Hypothalamus (tissue), 51 donors: ENCODE data around the gene WASF1.
"Not testable (repeated sequence)": the region's sequence is repeated elsewhere in the genome, so short reads cannot be mapped to it uniquely, and the experiment has no call there.

Experiments
- DNase-seq, 51 donors: peaks; one replicate each; lab custom pipeline; 2025; lab: John Stamatoyannopoulos, UW

WASF1 gene

DNA sequence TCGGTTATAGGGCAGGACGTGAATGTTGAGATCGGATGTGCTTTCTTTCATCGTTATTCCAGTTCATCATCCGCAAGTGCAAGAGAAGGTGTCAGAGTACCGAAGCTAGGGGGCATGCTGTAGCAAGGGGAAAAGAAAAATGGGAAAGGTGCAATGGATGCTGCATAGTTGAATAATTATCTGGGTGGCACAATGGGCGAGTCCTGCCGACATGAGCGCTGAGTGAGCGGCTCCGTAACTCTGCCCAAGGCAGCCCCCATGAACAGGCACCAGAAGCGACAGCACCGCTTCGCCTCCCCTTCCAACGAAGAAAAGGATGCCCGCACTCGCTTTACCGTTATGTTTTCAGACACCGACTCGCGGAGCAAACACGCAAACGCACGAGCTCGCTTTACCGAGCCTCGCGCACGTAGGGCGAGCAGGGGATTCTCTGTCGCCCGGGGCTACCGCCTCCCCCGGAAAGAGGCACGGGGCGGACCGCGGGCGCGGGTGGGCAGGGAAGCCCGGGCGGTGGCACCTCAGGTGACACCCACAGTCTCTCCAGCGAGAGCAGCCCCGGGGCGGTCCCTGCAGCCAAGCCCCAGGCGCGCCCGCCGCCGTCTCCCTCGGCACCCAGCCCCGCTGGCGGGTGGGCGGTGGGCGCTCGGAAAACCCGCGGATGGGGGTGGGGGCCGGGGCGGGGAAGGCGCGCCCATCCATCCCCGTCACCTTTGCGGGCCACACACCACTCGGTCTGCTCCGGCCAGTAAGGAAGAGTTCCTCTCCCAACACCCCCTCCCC is 654 bp downstream of the WASF1 start:
- peak in 40 of 51 donors; percentile 14 to 84 (median 38) for DNase-seq

DNA sequence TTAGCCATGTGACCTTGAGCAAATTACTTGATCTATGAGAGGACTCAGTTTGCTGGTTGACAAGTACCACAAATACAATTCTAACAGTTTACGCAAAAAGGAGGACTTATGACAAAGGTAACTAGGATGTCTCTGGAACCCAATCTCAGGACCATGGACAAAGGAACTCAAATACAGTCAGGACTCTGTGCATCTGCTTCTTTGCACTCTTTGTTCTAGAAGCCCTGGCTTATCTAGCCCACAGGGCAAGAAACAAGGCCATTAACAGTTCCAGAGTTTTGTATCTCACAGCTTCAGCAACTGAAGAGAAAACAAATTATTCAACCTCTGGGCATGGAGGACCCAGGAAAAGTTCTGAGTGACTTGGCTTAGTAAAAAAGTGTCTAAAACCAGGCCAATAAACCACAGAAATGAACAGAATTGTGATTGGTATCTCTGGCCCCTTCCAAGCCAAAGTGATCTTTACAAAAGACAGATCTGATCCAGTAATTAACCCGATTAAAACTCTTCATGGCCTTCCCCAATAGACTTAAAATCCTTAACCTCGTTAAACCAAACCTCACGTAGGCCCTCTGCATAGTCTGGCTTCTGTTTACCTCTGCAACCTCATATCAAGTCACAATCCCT is 5.9 kb downstream of the WASF1 start:
- DNase-seq = no peak

DNA sequence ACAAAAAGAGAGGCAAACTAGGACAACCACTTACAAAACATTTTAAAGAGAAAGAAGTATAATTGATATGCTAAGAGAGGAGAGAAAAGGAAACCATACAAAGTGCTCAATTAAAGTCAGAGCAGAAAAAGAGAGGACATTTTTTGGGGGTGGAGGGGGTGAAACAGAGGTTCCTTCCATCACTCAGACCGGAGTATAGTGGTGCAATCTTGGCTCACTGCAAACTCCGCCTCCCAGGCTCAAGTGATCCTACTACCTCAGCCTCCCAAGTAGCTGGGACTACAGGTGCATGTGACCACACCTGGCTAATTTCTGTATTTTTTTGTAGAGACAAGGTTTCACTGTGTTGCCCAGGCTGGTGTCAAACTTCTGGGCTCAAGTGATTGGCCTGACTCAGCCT is 9.4 kb downstream of the WASF1 start:
- DNase-seq = no peak

DNA sequence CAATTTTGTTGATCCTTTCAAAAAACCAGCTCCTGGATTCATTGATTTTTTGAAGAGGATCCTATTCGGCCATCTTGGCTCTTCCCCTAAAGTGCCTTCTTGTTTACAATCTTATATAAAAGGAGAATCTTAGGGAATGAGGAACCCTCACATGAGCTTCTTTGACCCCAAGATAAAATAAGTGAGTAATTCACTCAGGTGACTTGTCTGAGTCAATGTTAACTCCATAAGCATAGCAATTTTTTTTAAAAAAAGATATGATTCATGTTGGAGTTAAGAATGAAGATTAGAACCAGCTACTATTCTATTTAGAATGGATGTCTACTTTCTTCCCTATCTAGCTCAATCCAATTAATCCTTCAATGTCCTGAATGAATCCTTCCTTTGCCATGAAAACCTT is 21.0 kb downstream of the WASF1 start:
- no peak for DNase-seq

DNA sequence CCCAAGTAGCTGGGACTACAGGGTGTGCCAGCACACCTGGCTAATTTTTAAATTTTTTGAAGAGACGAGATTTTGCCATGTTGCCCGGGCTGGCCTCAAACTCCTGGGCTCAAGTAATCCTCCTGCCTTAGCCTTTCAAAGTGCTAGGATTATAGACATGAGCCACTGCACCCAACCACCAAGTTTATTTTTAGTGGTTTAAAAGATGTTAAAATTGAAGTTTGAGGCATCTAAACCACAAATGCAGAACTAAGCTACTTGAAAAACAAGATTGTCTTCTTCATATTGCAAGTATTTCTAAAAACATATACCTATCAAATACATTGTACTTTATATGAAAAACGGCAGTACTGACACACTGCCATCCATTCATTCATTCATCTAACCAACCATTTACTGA is 31.6 kb downstream of the WASF1 start:
- DNase-seq = no peak

DNA sequence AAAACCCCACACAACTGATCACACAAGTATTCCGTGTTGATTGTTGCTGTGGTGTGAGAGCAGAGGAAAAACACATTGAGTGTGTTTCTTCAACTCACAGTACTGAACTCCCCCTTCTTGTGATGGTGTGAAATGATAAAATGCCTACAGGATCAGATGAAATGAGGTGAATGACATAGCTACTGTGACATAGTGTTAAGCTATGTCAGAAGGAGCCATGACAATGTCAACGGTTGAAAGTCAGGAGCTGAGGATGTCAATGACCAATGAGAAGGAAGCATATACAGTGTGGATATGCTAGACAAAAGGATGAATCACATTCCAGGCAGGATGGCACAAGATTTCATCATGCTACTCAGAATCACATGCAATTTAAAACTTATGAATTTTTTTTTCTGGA is 38.8 kb downstream of the WASF1 start:
- no peak for DNase-seq

DNA sequence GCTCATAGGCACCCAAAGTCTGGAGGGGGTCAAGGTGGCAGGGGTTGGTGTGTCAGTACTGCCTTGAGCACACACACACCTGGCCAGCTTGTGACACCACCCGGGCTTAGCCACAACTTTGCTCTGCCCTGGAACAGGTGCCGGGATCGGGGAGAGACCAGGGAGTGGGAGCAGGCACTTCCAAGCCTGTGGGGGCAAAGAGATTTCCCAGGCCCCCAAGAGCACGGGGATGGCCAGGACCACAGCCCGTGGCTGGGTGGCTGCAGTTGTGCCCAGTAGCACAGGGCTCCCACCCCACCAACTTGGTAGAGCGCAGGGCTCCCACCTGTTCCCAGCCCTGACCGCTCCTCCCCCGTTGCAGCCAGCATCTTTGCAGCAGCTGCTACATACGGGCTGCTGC is 40.4 kb downstream of the WASF1 start:
- DNase-seq = no peak

DNA sequence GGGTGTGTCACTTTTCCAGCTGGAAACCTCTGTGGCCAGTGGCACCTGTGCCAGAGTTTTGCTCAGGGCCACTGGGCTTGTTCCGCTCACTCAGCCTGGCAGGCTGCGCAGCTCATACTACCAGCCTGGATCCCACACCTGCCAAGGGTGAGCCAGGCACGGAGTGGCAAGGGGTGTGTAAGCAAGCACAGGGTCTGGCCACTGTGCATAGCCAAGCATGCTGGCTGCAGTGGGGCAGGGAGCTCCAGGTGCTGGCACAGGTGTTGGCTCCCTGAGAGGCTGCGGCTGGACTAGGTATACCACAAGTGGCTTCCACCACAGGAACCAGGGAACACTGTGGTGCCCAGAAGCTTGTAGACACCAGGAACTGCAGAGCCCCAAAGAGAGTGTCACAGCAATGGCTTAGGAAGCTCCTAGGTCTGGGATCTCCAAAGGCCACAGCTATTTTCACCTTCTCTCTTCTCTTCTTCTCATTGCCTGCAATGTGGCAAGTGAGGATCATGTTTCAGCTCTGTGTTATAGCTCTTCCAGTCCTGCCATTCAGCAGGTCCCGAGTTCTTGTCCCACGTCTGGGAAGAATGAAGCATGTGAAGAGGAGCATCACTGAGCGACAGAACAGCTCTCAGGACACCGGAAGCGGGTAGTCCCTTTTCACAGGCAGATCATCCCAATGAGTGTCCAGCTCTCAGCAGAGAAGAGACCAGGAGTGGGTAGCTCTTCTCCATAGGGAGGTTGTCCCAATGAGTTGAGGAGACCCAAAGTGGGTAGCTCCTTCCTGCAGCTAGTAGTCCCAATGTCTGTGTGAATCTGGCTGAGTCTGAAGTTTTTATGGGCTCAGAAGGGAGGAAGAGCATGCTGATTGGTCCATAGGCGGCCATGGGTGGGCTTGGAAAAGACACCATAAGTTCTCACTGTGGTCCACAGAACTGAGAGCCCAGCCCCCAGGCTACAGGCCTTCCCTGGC is 41.3 kb downstream of the WASF1 start:
- no peak for DNase-seq

DNA sequence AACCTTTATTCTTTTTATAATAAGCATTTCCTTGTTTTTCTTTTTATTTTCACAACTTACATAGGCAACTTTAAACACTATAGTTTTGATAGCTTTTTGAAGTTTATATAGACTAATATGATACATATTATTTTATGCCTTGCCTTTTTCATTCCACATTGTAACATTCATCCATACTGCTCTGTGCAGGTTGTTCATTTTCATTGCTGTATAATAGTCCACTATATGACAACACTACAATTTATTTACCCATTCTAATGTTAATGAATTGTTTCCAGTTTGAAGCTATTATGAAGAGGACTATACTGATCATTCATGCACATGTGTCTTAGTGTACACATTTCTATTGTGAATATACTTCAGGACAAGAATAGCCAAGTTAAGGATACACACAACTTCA is 49.1 kb downstream of the WASF1 start:
- no peak for DNase-seq

DNA sequence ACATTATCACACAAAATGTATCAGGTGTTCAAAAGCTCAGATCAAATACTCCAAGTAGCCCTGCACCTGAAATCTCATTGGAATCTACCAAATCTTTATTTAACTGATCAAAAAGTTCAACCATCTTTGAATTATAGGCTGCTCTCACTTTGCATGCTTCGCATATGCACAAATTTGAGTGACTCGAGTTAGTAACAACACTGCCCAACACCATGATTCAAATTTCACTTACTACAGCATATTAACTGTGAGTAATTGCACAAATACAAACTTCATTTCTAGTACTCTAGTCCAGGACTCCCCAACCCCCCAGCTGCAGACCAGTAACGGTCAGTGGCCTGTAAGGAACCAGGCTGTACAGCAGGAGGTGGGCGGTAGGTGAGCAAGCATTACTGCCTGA is 51.1 kb downstream of the WASF1 start:
- no peak for DNase-seq

DNA sequence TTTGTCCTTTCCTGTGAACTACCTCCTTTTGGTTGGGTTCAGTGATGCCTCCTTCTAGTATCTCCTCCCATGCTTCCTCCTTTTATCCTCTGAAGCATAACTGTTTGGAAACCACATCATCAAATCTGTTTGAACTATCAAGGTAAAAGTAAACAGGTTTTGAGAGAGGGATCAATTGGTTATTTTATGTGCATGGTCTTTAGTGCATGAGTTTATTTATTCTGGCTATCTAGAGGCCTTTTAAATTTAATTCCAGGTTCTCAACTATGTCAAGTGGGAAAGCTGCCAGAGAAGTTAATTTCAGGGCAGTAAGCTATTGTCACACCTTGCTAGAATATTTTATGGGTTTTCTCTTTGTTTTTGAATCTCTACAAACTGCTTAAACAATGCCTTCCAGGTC is 54.1 kb downstream of the WASF1 start:
- no peak for DNase-seq

DNA sequence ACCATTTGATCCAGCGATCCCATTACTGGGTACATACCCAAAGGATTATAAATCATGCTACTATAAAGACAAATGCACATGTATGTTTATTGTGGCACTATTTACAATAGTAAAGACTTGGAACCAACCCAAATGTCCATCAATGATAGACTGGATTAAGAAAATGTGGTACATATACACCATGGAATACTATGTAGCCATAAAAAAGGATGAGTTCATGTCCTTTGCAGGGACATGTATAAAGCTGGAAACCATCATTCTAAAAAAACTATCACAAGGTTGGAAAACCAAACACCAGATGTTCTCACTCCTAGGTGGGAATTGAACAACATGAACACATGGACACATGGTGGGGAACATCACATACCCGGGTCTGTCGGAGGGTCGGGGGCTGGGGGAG is 57.8 kb downstream of the WASF1 start:
- not testable (repeated sequence) for DNase-seq

DNA sequence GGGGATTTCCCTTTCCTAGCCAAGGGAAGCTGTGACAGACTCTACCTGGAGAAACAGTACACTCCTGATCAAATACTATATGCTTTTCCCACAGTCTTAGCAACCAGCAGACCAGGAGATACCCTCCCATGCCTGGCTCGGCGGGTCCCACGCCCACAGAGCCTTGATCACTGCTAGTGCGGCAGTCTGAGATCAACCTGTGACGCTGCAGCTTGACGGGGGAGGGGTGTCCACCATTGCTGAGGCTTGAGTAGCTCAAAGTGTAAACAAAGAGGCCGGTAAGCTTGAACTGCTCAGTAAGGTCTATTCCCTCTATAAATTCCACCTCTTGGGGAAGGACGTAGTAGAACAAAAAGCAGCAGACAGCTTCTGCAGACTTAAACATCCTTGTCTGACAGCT is 63.2 kb downstream of the WASF1 start:
- no peak for DNase-seq

DNA sequence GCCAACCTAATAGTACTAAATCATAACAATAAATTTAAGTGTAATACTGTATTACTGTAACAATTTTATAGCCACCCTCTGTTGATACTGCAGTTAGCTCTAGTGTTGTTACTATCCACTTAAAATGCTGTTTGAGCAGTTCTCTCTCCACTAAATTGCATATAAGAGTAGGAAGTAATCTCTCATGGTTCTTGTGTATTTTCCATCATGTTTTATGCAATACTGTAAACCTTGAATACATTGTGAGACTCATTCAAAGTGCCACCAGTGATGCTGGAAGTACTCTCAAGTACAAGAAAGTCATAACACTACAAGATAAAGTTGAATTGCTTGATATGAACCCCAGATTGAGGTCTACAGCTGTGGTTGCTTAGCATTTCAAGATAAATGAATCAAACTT is 65.5 kb downstream of the WASF1 start:
- DNase-seq = no peak

DNA sequence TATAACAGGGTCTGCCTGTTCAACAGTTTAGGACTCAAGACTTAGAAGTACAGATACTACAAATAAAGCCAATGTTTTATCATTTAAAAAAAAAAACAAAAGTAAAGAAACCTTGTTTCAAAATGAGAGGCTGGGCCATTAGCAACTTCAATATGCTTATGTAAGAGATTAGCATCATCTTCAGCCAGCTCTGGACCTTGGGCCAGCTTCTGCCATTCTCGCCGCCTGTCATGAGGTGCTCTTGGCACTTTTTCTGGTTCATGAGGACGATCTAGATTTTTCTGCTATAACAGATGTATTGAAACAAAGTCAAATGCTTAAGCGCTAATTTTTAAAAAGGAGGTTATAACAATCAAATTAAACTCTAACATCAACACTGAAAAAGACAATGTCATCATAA is 74.2 kb downstream of the WASF1 start:
- no peak for DNase-seq

DNA sequence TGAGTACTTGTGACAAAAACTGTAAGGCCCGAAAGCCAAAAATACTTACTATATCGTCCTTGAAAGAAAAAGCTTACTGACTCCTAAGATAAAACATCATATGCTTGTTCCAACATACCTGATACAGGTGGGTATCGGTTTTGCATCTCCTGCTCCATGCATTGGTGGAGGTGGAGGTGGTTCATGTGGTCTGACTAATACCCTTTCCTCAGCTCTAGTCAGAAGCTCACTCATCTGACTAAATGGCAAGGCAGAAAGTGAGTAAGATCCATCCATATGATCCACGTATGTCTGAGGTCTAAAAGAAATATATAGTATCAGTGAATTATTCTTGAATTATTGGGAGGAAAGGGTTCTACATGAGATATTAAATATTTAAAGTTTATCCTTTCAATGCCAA is 76.2 kb downstream of the WASF1 start:
- DNase-seq = no peak

DNA sequence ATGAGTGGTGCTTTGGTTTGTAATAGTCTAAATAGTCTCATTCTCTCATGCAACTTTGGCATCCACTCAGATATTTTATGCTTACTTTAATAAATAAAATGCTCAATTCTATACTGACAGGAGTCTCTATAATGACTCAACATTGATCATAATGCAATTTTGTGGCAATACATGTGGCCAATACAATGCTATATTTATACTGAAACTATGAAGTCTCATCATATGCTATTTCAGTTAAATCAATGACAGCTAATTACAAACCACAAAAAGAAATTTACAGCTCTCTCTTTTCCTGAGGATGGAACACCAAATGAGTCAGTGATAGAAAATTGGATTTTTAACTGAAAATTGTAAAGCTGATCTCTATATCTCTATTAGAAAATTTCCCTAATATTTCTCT is 77.1 kb downstream of the WASF1 start:
- DNase-seq = no peak

DNA sequence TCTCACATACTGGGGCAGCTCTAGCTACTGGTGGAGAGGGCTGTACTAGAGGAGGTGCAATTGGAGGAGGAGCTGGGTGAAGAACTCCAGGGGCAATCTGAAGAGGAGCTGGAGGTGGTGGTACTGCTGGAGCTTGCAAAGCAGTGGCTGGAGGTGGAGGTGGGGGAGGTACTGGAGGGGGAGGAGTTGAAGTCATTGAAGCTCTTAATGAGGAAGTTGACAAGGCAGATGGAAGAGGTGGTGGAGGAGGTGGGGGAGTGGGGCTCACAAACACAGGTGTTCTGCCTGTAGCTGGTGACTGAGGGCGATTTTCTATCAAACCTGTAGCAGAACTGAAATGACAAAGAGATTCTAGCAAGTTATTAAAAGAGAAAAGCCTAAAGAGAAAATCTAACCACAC is 77.6 kb downstream of the WASF1 start:
- no peak for DNase-seq

DNA sequence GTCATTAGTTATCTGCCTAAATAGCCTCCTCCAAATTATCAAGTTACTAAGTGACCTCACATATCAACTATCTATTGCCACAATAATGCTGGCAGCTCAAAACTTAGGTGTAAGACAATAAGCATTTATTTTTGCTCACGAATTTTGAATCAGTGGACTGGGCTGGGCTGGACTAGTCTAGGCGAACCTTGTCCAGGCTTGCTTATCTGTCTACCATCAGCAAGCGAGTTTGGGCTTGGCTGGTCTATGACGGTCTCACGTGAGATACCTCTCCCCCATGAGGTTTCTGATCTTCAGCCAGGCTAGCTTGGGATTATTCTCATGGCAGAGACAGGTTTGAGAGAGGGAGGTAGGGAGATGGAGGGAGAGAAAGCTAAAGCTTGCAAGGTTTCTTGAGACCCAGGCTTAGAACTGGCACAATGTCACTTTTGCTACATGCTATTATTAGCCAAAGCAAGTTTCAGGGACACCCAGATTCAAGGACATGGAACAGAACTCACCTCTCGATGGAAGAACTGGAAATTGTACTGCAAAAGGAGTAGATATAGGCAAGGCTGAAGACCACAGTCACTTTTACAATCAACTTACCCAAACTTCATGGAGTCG is 80.9 kb downstream of the WASF1 start:
- DNase-seq = no peak

DNA sequence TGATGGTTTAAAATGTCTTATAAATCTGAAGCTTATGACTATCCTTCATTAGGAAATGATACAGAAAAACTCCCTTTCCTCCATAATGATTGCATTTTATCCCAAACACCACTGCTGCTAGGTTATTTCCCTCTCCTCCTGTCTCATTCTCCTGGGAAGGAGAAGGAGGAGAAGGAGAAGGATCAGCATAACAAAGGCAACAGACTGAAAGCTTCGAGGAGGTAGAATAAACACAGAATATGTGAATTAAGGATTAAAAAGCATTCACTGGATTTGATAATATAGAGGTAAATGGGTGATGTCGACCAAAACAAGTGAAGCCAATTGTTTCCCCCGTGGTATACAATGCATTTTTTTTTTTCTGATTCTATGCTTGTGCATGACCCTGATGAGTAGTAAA is 82.0 kb downstream of the WASF1 start:
- no peak for DNase-seq

DNA sequence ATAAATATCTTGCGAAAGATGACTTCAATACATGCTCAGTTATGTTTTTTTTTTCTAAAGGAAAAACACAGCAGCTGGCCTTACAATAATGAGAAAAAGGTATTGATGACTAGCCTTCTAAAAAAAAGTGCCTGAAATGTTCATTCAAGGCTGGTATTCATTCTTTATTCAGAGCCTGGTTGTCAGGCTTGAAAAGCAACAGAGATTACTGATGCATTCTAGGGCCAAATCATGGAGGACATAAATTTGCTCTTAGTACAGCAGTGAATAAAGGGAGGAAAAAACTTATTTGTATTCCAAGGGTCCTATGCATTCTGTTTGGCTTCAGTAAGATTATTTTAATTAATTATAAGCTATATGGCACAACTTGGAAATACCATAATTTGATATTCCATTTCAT is 83.5 kb downstream of the WASF1 start:
- no peak for DNase-seq
